ENCODE results near the gene VPS37B. TPM values are rescaled to one million over a fixed set of nuclear protein-coding genes. Genes with fewer than 3 reads are reported as not detected.

VPS37B gene
- total RNA-seq, 2 donors from 2014 or later, result 22.7 to 24.1 TPM

DNA sequence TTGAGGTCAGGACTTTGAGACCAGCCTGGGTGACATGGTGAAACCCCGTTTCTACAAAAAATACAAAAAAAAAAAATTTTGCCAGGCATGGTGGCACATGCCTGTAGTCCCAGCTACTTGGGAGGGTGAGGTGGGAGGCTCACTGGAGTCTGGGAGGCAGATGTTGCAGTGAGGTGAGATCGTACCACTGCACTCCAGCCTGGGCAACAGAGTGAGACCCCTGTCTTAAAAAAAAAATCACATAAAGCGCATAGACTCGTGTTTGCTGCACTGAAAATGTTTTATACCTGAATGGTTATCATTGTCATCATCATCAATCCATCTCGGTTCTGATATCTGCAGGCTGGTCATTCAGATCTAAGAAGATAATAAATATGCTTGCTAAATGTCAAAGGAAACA is 24.8 kb upstream of the VPS37B start:
- no peak overlapping the region for H3K4me3 Mint-ChIP-seq
- no peak for DNase-seq
- H3K27ac Mint-ChIP-seq, result no peak overlapping the region
- WGBS, 2 experiments (ENCODE audit: insufficient coverage in 1 of 2, insufficient read length in 1 of 2), result 89 to 91% methylated on average over 4 to 5 of the region's 5 CpGs
- Histone ChIP-seq H3K9me3 (ENCODE audit: control insufficient read depth, low read length) (no peaks in the 10 kb centered on the region), H3K4me3 (ENCODE audit: low read length) (no peak overlapping the region), H3K27me3 (ENCODE audit: control insufficient read depth, insufficient read depth, low read length, poor library complexity, severe bottlenecking) (no peaks in the 10 kb centered on the region), H3K27ac (ENCODE audit: low read depth, low read length) (no peak overlapping the region), H3K9ac (ENCODE audit: extremely low read depth, low read length, poor library complexity, severe bottlenecking) (no peak overlapping the region), H3K36me3 (ENCODE audit: control insufficient read depth, insufficient read depth, low read length) (no peaks in the 10 kb centered on the region), H3K4me1 (ENCODE audit: control insufficient read depth, insufficient read depth, low read length) (no peaks in the 10 kb centered on the region)
- TF ChIP-seq, protein P1, sequence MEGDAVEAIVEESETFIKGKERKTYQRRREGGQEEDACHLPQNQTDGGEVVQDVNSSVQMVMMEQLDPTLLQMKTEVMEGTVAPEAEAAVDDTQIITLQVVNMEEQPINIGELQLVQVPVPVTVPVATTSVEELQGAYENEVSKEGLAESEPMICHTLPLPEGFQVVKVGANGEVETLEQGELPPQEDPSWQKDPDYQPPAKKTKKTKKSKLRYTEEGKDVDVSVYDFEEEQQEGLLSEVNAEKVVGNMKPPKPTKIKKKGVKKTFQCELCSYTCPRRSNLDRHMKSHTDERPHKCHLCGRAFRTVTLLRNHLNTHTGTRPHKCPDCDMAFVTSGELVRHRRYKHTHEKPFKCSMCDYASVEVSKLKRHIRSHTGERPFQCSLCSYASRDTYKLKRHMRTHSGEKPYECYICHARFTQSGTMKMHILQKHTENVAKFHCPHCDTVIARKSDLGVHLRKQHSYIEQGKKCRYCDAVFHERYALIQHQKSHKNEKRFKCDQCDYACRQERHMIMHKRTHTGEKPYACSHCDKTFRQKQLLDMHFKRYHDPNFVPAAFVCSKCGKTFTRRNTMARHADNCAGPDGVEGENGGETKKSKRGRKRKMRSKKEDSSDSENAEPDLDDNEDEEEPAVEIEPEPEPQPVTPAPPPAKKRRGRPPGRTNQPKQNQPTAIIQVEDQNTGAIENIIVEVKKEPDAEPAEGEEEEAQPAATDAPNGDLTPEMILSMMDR (conservative IDR thresholded peaks at IDR 0.05), result no peak
- no peaks in the 10 kb centered on the region for H3K27me3 Mint-ChIP-seq (ENCODE audit: insufficient read depth)
- no peaks in the 10 kb centered on the region for H3K4me1 Mint-ChIP-seq
- H3K36me3 Mint-ChIP-seq (ENCODE audit: low read depth), result no peaks in the 10 kb centered on the region
- H3K9me3 Mint-ChIP-seq, result no peaks in the 10 kb centered on the region

DNA sequence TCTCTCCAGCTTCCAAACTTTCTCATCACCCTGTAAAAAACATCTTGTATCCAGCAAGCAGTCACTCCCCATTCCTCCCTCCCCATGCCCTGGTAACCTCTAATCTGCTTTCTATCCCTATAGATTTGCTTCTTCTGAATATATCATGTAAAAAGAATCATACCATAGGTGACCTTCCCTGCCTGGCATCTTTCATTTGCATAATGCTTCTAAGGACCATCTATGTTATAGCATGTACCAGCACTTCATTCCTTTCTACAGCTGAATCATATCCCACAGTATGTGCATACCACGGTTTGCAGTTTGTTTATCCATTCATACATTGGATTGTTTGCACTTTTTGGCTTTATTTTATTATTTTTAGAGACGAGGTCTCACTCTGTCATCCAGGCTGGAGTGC is 22.9 kb upstream of the VPS37B start:
- Mint-ChIP-seq H3K9me3 (no peaks in the 10 kb centered on the region), H3K27me3 (ENCODE audit: insufficient read depth) (no peaks in the 10 kb centered on the region), H3K27ac (no peak overlapping the region), H3K4me1 (no peaks in the 10 kb centered on the region), H3K4me3 (no peak overlapping the region), H3K36me3 (ENCODE audit: low read depth) (no peaks in the 10 kb centered on the region)
- no peaks in the 10 kb centered on the region for H3K9me3 ChIP-seq (ENCODE audit: control insufficient read depth, low read length)
- no peak overlapping the region for H3K9ac ChIP-seq (ENCODE audit: extremely low read depth, low read length, poor library complexity, severe bottlenecking)
- no peaks in the 10 kb centered on the region for H3K4me1 ChIP-seq (ENCODE audit: control insufficient read depth, insufficient read depth, low read length)
- WGBS, 2 experiments (ENCODE audit: insufficient coverage in 1 of 2, insufficient read length in 1 of 2), result 85 to 86% methylated on average over 2 of the region's 2 CpGs
- DNase-seq, result no peak
- no peak overlapping the region for H3K4me3 ChIP-seq (ENCODE audit: low read length)
- H3K27me3 ChIP-seq (ENCODE audit: control insufficient read depth, insufficient read depth, low read length, poor library complexity, severe bottlenecking), result no peaks in the 10 kb centered on the region
- TF ChIP-seq, protein P1 (conservative IDR thresholded peaks at IDR 0.05), result no peak
- H3K36me3 ChIP-seq (ENCODE audit: control insufficient read depth, insufficient read depth, low read length), result no peaks in the 10 kb centered on the region
- no peak overlapping the region for H3K27ac ChIP-seq (ENCODE audit: low read depth, low read length)

DNA sequence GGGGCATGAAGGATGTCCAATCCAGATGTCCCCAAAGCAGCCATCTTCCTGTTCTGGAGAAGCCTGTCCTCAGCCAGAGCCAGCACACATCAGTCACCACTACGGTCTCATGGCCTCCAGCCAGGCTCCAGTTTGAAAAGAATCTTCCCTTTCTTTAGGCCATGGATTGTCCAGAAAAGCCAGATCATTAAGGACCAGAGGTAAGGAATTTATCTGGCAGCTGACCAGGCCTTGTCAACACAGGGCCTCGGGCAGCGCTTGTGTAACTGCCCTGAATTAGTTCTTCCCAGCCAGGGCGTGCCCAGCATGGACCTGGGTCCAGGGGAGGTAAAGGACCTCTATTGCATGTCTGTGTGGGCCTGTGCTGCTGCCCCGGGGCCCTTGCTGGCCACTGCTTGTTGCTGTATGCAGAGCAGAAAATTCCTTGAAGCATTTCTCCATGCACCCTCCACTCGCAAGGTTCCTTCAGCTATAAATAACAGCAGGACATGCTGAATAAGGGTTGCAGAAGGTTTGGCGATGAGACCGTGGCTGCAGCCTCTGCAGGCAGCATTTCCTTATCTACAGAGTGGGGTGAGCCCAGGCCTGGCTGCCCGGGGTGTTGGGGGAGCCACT is 21.7 kb upstream of the VPS37B start:
- H3K4me3 ChIP-seq (ENCODE audit: low read length), result no peak overlapping the region
- H3K9me3 Mint-ChIP-seq, result peaks cover 2% of the 10 kb centered on the region
- H3K27me3 Mint-ChIP-seq (ENCODE audit: insufficient read depth), result no peaks in the 10 kb centered on the region
- TF ChIP-seq, protein P1 (conservative IDR thresholded peaks at IDR 0.05), result no peak
- no peak for DNase-seq
- no peaks in the 10 kb centered on the region for H3K4me1 Mint-ChIP-seq
- H3K27ac ChIP-seq (ENCODE audit: low read depth, low read length), result no peak overlapping the region
- no peaks in the 10 kb centered on the region for H3K27me3 ChIP-seq (ENCODE audit: control insufficient read depth, insufficient read depth, low read length, poor library complexity, severe bottlenecking)
- H3K9ac ChIP-seq (ENCODE audit: extremely low read depth, low read length, poor library complexity, severe bottlenecking), result no peak overlapping the region
- no peaks in the 10 kb centered on the region for H3K36me3 ChIP-seq (ENCODE audit: control insufficient read depth, insufficient read depth, low read length)
- WGBS, 2 experiments (ENCODE audit: insufficient coverage in 1 of 2, insufficient read length in 1 of 2), result 85 to 87% methylated on average over 7 to 9 of the region's 9 CpGs
- no peak overlapping the region for H3K4me3 Mint-ChIP-seq
- H3K4me1 ChIP-seq (ENCODE audit: control insufficient read depth, insufficient read depth, low read length), result no peaks in the 10 kb centered on the region
- H3K27ac Mint-ChIP-seq, result peak overlapping the region; percentile 7
- no peaks in the 10 kb centered on the region for H3K9me3 ChIP-seq (ENCODE audit: control insufficient read depth, low read length)
- H3K36me3 Mint-ChIP-seq (ENCODE audit: low read depth), result no peaks in the 10 kb centered on the region
